Neural cell (in vitro differentiated cells): ENCODE results near the gene MRPL38.

ENCODE experiments used
- EP300 ChIP-seq: fragments of 450-650 bp; conservative IDR thresholded peaks from 2 replicates; pipeline ENCODE4 v1.6.1; 2014; ENCODE audit warnings: antibody characterized with exemption, mild to moderate bottlenecking, moderate library complexity; ENCODE audit not compliant: poor library complexity, severe bottlenecking
- EZH2 ChIP-seq: fragments of 200-600, 300-800 bp; shearing (Covaris generic), sonication (generic); IDR thresholded peaks from 2 replicates; pipeline ENCODE4 v1.6.1; 2014; ENCODE audit warnings: antibody characterized with exemption, low read length, borderline replicate concordance, mild to moderate bottlenecking; ENCODE audit not compliant: insufficient read depth, poor library complexity, severe bottlenecking
- MXI1 ChIP-seq: fragments of 450-650 bp; conservative IDR thresholded peaks from 2 replicates; pipeline ENCODE4 v1.6.1; 2014; ENCODE audit warnings: antibody characterized with exemption, mild to moderate bottlenecking; ENCODE audit not compliant: poor library complexity, severe bottlenecking
- POLR2AphosphoS5 ChIP-seq: IDR thresholded peaks from 2 replicates; pipeline ENCODE4 v1.6.1; 2012
- RAD21 ChIP-seq: fragments of 450-650 bp; conservative IDR thresholded peaks from 2 replicates; pipeline ENCODE4 v1.6.1; 2014; ENCODE audit warnings: antibody characterized with exemption, mild to moderate bottlenecking, moderate library complexity
- SMC3 ChIP-seq: fragments of 450-650 bp; conservative IDR thresholded peaks from 2 replicates; pipeline ENCODE4 v1.6.1; 2014; ENCODE audit warnings: antibody characterized with exemption, mild to moderate bottlenecking, moderate library complexity; ENCODE audit not compliant: poor library complexity
- TAF1 ChIP-seq: IDR thresholded peaks from 2 replicates; pipeline ENCODE4 v1.6.1; 2012; ENCODE audit warnings: low read depth
- TF ChIP-seq, protein P1 (sequence below): fragments of 450-650 bp; IDR thresholded peaks from 2 replicates; pipeline ENCODE4 v1.5.1; 2014; ENCODE audit warnings: antibody characterized with exemption, mild to moderate bottlenecking, moderate library complexity; ENCODE audit not compliant: poor library complexity, severe bottlenecking
- TF ChIP-seq, protein P2 (sequence below): IDR thresholded peaks from 2 replicates; pipeline ENCODE4 v1.6.1; 2012; ENCODE audit warnings: borderline replicate concordance

DNA sequence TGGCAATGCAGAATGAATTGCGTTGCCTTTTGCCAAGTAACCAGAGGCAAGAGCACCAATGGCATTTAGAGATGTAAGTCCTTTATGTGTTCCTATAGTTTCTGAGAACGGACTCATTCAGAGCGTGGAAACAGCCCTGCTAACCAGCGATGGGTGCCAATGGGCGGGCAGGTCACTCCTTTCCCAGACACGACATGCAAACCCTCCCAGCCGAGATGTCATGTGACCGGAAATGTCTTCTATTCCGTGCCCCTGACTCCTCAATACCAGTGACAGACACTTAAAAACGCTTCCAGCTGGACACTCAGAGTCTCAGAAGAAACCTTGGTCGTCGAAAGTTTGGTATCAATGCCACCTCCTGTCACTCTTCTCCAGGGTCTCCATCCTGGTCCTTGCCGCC is 33.0 kb upstream of the MRPL38 start:
- TF ChIP-seq, protein P1, sequence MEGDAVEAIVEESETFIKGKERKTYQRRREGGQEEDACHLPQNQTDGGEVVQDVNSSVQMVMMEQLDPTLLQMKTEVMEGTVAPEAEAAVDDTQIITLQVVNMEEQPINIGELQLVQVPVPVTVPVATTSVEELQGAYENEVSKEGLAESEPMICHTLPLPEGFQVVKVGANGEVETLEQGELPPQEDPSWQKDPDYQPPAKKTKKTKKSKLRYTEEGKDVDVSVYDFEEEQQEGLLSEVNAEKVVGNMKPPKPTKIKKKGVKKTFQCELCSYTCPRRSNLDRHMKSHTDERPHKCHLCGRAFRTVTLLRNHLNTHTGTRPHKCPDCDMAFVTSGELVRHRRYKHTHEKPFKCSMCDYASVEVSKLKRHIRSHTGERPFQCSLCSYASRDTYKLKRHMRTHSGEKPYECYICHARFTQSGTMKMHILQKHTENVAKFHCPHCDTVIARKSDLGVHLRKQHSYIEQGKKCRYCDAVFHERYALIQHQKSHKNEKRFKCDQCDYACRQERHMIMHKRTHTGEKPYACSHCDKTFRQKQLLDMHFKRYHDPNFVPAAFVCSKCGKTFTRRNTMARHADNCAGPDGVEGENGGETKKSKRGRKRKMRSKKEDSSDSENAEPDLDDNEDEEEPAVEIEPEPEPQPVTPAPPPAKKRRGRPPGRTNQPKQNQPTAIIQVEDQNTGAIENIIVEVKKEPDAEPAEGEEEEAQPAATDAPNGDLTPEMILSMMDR: no peak
- TF ChIP-seq, protein P2, sequence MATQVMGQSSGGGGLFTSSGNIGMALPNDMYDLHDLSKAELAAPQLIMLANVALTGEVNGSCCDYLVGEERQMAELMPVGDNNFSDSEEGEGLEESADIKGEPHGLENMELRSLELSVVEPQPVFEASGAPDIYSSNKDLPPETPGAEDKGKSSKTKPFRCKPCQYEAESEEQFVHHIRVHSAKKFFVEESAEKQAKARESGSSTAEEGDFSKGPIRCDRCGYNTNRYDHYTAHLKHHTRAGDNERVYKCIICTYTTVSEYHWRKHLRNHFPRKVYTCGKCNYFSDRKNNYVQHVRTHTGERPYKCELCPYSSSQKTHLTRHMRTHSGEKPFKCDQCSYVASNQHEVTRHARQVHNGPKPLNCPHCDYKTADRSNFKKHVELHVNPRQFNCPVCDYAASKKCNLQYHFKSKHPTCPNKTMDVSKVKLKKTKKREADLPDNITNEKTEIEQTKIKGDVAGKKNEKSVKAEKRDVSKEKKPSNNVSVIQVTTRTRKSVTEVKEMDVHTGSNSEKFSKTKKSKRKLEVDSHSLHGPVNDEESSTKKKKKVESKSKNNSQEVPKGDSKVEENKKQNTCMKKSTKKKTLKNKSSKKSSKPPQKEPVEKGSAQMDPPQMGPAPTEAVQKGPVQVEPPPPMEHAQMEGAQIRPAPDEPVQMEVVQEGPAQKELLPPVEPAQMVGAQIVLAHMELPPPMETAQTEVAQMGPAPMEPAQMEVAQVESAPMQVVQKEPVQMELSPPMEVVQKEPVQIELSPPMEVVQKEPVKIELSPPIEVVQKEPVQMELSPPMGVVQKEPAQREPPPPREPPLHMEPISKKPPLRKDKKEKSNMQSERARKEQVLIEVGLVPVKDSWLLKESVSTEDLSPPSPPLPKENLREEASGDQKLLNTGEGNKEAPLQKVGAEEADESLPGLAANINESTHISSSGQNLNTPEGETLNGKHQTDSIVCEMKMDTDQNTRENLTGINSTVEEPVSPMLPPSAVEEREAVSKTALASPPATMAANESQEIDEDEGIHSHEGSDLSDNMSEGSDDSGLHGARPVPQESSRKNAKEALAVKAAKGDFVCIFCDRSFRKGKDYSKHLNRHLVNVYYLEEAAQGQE: no peak
- TF ChIP-seq RAD21 (no peak), EZH2 (no peak), EP300 (no peak), TAF1 (no peak), POLR2AphosphoS5 (no peak), MXI1 (no peak), SMC3 (no peak)
